Natural killer cell (primary cell): ENCODE data around the gene SH3GL1. TPM values are rescaled to one million over a fixed set of nuclear protein-coding genes. Genes with fewer than 3 reads are reported as not detected.

Source experiments
- ATAC-seq, 3 donors: fragments of 150-1000 bp in 2 of 3; fragments of 200-7000 bp in 1 of 3; cut with Tn5 transposase; 1 replicate in 1 of 3; 2 replicates in 2 of 3; pipeline ENCODE4 v1.10.0; 2021; ENCODE audit warnings: mild to moderate bottlenecking in 2 of 3, moderate library complexity in 2 of 3
- DNase-seq, 2 donors: peaks; one replicate each; pipeline versions ENCODE4 v3.0.0 to v3.0.0-alpha.2; 2013 to 2021; ENCODE audit warnings: mixed read lengths in 1 of 2
- H3K27ac ChIP-seq: one replicate; pipeline ENCODE4 v1.5.1; 2013; ENCODE audit warnings: mild to moderate bottlenecking, low read length
- H3K27me3 ChIP-seq: one replicate; pipeline ENCODE4 v1.6.1; 2013; ENCODE audit warnings: low read length; ENCODE audit not compliant: control insufficient read depth, insufficient read depth
- H3K36me3 ChIP-seq: one replicate; pipeline ENCODE4 v1.6.1; 2013; ENCODE audit warnings: low read length; ENCODE audit not compliant: control insufficient read depth, insufficient read depth
- H3K4me1 ChIP-seq: one replicate; pipeline ENCODE4 v1.6.1; 2013; ENCODE audit warnings: low read length; ENCODE audit not compliant: control insufficient read depth, insufficient read depth
- H3K4me3 ChIP-seq: one replicate; pipeline ENCODE4 v1.5.1; 2013; ENCODE audit warnings: low read length
- H3K9me3 ChIP-seq: one replicate; pipeline ENCODE4 v1.6.1; 2013; ENCODE audit warnings: low read length; ENCODE audit not compliant: control insufficient read depth, insufficient read depth
- H3K27ac Mint-ChIP-seq, 2 donors: one replicate each; pipeline ENCODE4 v1.8.0; 2022; ENCODE audit warnings: mild to moderate bottlenecking in 2 of 2, mixed read lengths in 2 of 2, moderate library complexity in 1 of 2
- H3K27me3 Mint-ChIP-seq, 2 donors: one replicate each; pipeline ENCODE4 v1.8.0; 2022; ENCODE audit warnings: low read depth in 2 of 2, mixed read lengths in 2 of 2
- H3K36me3 Mint-ChIP-seq: one replicate; pipeline ENCODE4 v1.8.0; 2022; ENCODE audit warnings: mixed read lengths
- H3K4me1 Mint-ChIP-seq, 2 donors: one replicate each; pipeline ENCODE4 v1.8.0; 2022; ENCODE audit warnings: mixed read lengths in 2 of 2
- H3K4me3 Mint-ChIP-seq: one replicate; pipeline ENCODE4 v1.8.0; 2022; ENCODE audit warnings: mild to moderate bottlenecking, moderate library complexity, mixed read lengths
- H3K9me3 Mint-ChIP-seq, 2 donors: one replicate each; pipeline ENCODE4 v1.8.0; 2022; ENCODE audit warnings: mixed read lengths in 2 of 2
- CTCF ChIP-seq: fragments of 200-600 bp; IDR thresholded peaks from one replicate; pipeline ENCODE4 v1.8.0; 2022; ENCODE audit warnings: antibody characterized with exemption
- WGBS: methylation state at CpG from one replicate; pipeline ENCODE4 v1.1.7; 2013; ENCODE audit warnings: missing lambda C conversion rate; ENCODE audit not compliant: insufficient coverage; 5-methylcytosine and 5-hydroxymethylcytosine counted together
- intact Hi-C: fragments of 100-400 bp; cut with micrococcal nuclease; formaldehyde crosslinking; loops from one replicate; pipeline ENCODE4 v1.14.2; 2022
- total RNA-seq, 4 donors: library from RNA; stranded (reverse); fragments of 120-200 nt in 1 of 4; gene quantifications; one replicate each; pipeline versions ENCODE4 v1.2.3 to v1.2.4, GENCODE V29; 2013 to 2022

The SH3GL1 gene
- total RNA-seq, 3 donors from 2014 or later (not counting 1 experiment from before 2014, with no cell fraction given) = 43.9 to 55.7 (median 49.2) TPM

DNA sequence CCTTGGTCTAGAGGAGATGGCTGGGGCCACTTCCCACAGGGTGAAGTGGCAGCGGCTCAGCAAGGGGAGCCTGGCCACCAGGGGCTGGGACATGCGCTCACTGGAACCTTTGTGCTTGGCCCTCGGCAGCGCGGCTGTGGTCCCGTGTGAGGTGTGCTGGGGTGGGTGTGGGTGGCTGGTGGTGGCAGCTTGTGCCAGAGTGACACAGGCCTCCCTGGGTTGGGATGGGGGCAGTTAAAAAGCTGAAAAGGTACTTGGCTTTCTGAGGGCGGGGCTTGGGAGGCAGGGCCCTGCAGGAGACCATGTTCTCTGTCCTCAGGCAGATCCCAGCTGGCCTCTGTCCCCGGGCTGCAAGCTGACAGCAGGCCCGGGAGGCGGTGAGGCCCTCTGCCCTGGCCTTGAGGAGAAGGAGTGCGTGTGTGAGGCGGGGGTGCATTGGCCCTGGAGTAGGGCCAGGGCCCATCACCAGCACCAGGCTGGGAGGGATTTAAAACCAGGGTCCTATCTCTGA lies 39.7 kb downstream of the SH3GL1 start:
- Histone ChIP-seq H3K27me3 (no peaks in the 10 kb centered on the region), H3K27ac (no peak overlapping the region)
- no peaks in the 10 kb centered on the region for H3K36me3 Mint-ChIP-seq

DNA sequence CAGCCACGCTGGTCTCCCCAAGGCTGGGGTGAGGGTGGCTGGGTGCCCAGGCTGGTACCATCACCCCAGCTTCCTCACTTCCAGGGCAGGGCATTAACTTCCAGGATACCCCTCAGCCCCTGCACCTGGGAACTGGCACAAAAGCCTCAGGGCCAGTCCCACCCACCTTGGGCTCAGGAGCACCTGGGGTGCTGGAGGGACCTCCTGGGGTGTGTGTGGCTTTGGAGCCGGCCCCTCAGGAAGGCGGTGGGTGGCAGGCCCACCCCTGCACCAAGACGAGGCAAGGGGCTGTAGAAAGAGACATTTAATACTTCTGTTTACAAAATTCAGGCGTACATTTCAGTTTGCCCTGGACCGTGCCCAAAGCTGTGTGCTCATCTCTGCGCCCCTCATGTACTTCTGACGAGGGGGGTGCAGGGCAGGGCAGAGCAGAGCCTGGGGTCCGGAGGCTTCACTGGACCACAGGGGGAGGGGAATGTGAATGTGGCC lies 40.2 kb downstream of the SH3GL1 start:
- intact Hi-C loops = no loop called here
- H3K27ac Mint-ChIP-seq = peak overlapping the region; percentile 31 to 49

More for the DNA sequence above, 39.7 kb downstream of the SH3GL1 start:
- no peak overlapping the region for H3K4me3 ChIP-seq
- intact Hi-C loops = no loop called here
- no peak for TF ChIP-seq CTCF
- no peak for DNase-seq
- H3K4me1 Mint-ChIP-seq = no peaks in the 10 kb centered on the region
- H3K9me3 ChIP-seq = no peaks in the 10 kb centered on the region
- no peaks in the 10 kb centered on the region for H3K27me3 Mint-ChIP-seq
- H3K4me1 ChIP-seq = no peaks in the 10 kb centered on the region
- peaks cover 48% of the 10 kb centered on the region for H3K36me3 ChIP-seq
- peak overlapping the region; percentile 31 to 49 for H3K27ac Mint-ChIP-seq
- H3K4me3 Mint-ChIP-seq = no peak overlapping the region
- no peaks in the 10 kb centered on the region for H3K9me3 Mint-ChIP-seq
- WGBS = 90% methylated on average over 12 of the region's 12 CpGs
- no peak for ATAC-seq

GRCh38 chr19:4359627-4360000 lies 40.7 kb downstream of the SH3GL1 start:
- peaks cover 43% of the 10 kb centered on the region for H3K36me3 ChIP-seq
- Mint-ChIP-seq H3K27me3 (no peaks in the 10 kb centered on the region), H3K36me3 (no peaks in the 10 kb centered on the region), H3K27ac (no peak overlapping the region), H3K4me3 (no peak overlapping the region), H3K4me1 (no peaks in the 10 kb centered on the region), H3K9me3 (no peaks in the 10 kb centered on the region)
- H3K9me3 ChIP-seq = no peaks in the 10 kb centered on the region
- DNase-seq (no peak), ATAC-seq (no peak)
- H3K4me1 ChIP-seq = no peaks in the 10 kb centered on the region
- H3K4me3 ChIP-seq = no peak overlapping the region
- H3K27me3 ChIP-seq = no peaks in the 10 kb centered on the region
- H3K27ac ChIP-seq = no peak overlapping the region
- WGBS = 91% methylated on average over 13 of the region's 13 CpGs
- intact Hi-C loops = no loop called here
- no peak for TF ChIP-seq CTCF

More for the DNA sequence above, 40.2 kb downstream of the SH3GL1 start:
- Mint-ChIP-seq H3K4me1 (no peaks in the 10 kb centered on the region), H3K4me3 (no peak overlapping the region), H3K27me3 (no peaks in the 10 kb centered on the region), H3K9me3 (no peaks in the 10 kb centered on the region), H3K36me3 (no peaks in the 10 kb centered on the region)
- ATAC-seq (no peak), DNase-seq (no peak)
- TF ChIP-seq CTCF = no peak
- Histone ChIP-seq H3K9me3 (no peaks in the 10 kb centered on the region), H3K4me1 (no peaks in the 10 kb centered on the region), H3K4me3 (no peak overlapping the region), H3K27me3 (no peaks in the 10 kb centered on the region), H3K27ac (no peak overlapping the region), H3K36me3 (peaks cover 42% of the 10 kb centered on the region)
- WGBS = 89% methylated on average over 9 of the region's 9 CpGs
